ENCODE measurements around the gene UBE2I.

DNA sequence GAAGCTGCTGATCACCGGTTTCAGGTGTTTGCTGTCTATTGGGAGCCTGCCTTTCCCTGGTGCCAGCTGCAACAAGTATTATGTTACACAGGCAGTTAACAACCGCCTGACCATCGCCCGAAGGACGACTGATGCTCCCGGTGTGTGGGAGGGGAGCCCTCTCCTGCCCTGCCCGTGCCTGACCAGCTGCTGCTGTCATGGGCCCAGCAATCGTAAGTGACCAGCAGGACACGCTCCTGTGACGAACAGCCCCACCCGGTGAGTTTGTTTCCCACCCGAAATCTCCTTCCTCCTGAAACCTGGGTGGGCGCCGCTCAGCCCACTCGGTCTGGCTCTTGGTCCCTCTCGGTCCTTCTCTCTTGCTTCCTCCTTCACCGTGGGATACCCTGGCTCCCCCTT, 17.9 kb upstream of the UBE2I start:
- no peak for TF ChIP-seq POLR2AphosphoS5 (IDR thresholded peaks at IDR 0.05; ENCODE audit: borderline replicate concordance, low read depth, low read length)
- TF ChIP-seq EZH2 (IDR thresholded peaks at IDR 0.05): no peak

Data from SK-N-MC (cell line).